Skeletal muscle tissue (tissue), 4 donors: ENCODE data around the gene ASCL3. TPM values are rescaled to one million over a fixed set of nuclear protein-coding genes. Genes with fewer than 3 reads are reported as not detected.
"Not testable (repeated sequence)": the region's sequence is repeated elsewhere in the genome, so short reads cannot be mapped to it uniquely, and the experiment has no call there.

Source experiments
- H3K27ac ChIP-seq: one replicate; pipeline ENCODE4 v1.7.0; 2013; ENCODE audit warnings: mild to moderate bottlenecking, low read depth, low read length, inconsistent platforms
- H3K27me3 ChIP-seq, 3 donors: one replicate each; pipeline ENCODE4 v1.7.0; 2013; ENCODE audit warnings: low read length in 3 of 3; ENCODE audit not compliant: control insufficient read depth in 3 of 3, insufficient read depth in 3 of 3
- H3K36me3 ChIP-seq, 3 donors: one replicate each; pipeline ENCODE4 v1.7.0; 2013; ENCODE audit warnings: low read length in 3 of 3; ENCODE audit not compliant: control insufficient read depth in 3 of 3, insufficient read depth in 3 of 3
- H3K4me1 ChIP-seq, 3 donors: one replicate each; pipeline ENCODE4 v1.7.0; 2013; ENCODE audit warnings: low read length in 3 of 3, mild to moderate bottlenecking in 3 of 3; ENCODE audit not compliant: control insufficient read depth in 3 of 3, insufficient read depth in 3 of 3
- H3K4me3 ChIP-seq, 3 donors: one replicate each; pipeline ENCODE4 v1.7.0; 2013; ENCODE audit warnings: low read length in 3 of 3
- H3K9ac ChIP-seq, 3 donors: one replicate each; pipeline ENCODE4 v1.7.0; 2013; ENCODE audit warnings: low read length in 3 of 3, mild to moderate bottlenecking in 3 of 3, moderate library complexity in 2 of 3, low read depth in 1 of 3
- H3K9me3 ChIP-seq, 3 donors: one replicate each; pipeline ENCODE4 v1.7.0; 2013; ENCODE audit warnings: low read length in 3 of 3; ENCODE audit not compliant: control insufficient read depth in 3 of 3
- total RNA-seq: library from RNA; depleted of rRNA; stranded (reverse); fragments of >200 nt; gene quantifications from one replicate; pipeline ENCODE4 v1.2.3, GENCODE V29; 2014
- donor health status: Osteomylitis.

ASCL3 gene
- total RNA-seq, 1 donor from 2014 or later, result not detected

GRCh38 chr11:8948886-8949285 lies 6.1 kb upstream of the ASCL3 start:
- H3K4me1 ChIP-seq, result no peaks in the 10 kb centered on the region
- H3K4me3 ChIP-seq, result no peak overlapping the region
- no peak overlapping the region for H3K9ac ChIP-seq
- H3K9me3 ChIP-seq, result no peaks in the 10 kb centered on the region
- no peak overlapping the region for H3K27ac ChIP-seq
- H3K36me3 ChIP-seq, result peaks cover 17 to 48% (median 43%) of the 10 kb centered on the region in 3 donors
- H3K27me3 ChIP-seq, result no peaks in the 10 kb centered on the region

GRCh38 chr11:8947230-8947943 lies 4.6 kb upstream of the ASCL3 start:
- no peaks in the 10 kb centered on the region for H3K9me3 ChIP-seq
- H3K4me1 ChIP-seq, result no peaks in the 10 kb centered on the region
- H3K4me3 ChIP-seq, result no peak overlapping the region
- H3K9ac ChIP-seq, result no peak overlapping the region
- no peak overlapping the region for H3K27ac ChIP-seq
- H3K36me3 ChIP-seq, result peaks cover 14 to 35% (median 30%) of the 10 kb centered on the region in 3 donors
- no peaks in the 10 kb centered on the region for H3K27me3 ChIP-seq

GRCh38 chr11:8941341-8942103 lies 1.3 kb downstream of the ASCL3 start:
- Histone ChIP-seq H3K4me1 (no peaks in the 10 kb centered on the region), H3K27me3 (no peaks in the 10 kb centered on the region), H3K36me3 (no peaks in the 10 kb centered on the region), H3K4me3 (no peak overlapping the region), H3K27ac (no peak overlapping the region), H3K9me3 (no peaks in the 10 kb centered on the region), H3K9ac (no peak overlapping the region)

- no peaks in the 10 kb centered on the region for H3K9me3 ChIP-seq
- no peaks in the 10 kb centered on the region for H3K36me3 ChIP-seq
- H3K4me3 ChIP-seq, result no peak overlapping the region
- H3K9ac ChIP-seq, result no peak overlapping the region
- H3K4me1 ChIP-seq, result no peaks in the 10 kb centered on the region
- no peak overlapping the region for H3K27ac ChIP-seq
- no peaks in the 10 kb centered on the region for H3K27me3 ChIP-seq
These were observed 5.2 kb downstream of the ASCL3 start for GRCh38 chr11:8937659-8938058.

- Histone ChIP-seq H3K4me3 (no peak overlapping the region), H3K9ac (no peak overlapping the region), H3K36me3 (no peaks in the 10 kb centered on the region), H3K4me1 (no peaks in the 10 kb centered on the region), H3K27ac (no peak overlapping the region), H3K27me3 (no peaks in the 10 kb centered on the region), H3K9me3 (no peaks in the 10 kb centered on the region)
These were observed 5.7 kb downstream of the ASCL3 start for GRCh38 chr11:8937159-8937558.

GRCh38 chr11:8935789-8936188 lies 7.0 kb downstream of the ASCL3 start:
- not testable (repeated sequence) for H3K27ac ChIP-seq, H3K4me1 ChIP-seq, H3K36me3 ChIP-seq, H3K4me3 ChIP-seq, H3K27me3 ChIP-seq, H3K9ac ChIP-seq, H3K9me3 ChIP-seq

GRCh38 chr11:8934742-8935488 lies 7.9 kb downstream of the ASCL3 start:
- no peak overlapping the region for H3K9ac ChIP-seq
- no peak overlapping the region for H3K27ac ChIP-seq
- no peaks in the 10 kb centered on the region for H3K36me3 ChIP-seq
- H3K4me1 ChIP-seq, result no peaks in the 10 kb centered on the region
- no peak overlapping the region for H3K4me3 ChIP-seq
- H3K27me3 ChIP-seq, result no peaks in the 10 kb centered on the region
- H3K9me3 ChIP-seq, result no peaks in the 10 kb centered on the region

- Histone ChIP-seq H3K4me1 (no peaks in the 10 kb centered on the region), H3K9ac (no peak overlapping the region), H3K36me3 (no peaks in the 10 kb centered on the region), H3K4me3 (no peak overlapping the region), H3K9me3 (no peaks in the 10 kb centered on the region), H3K27me3 (no peaks in the 10 kb centered on the region), H3K27ac (no peak overlapping the region)
These were observed 8.9 kb downstream of the ASCL3 start for GRCh38 chr11:8933931-8934330.

GRCh38 chr11:8932564-8933180 lies 10.1 kb downstream of the ASCL3 start, which contains the start of gene C11orf16:
Gene C11orf16 (minus strand): TSS chr11:8932947. CDS start chr11:8932308, 639 bp downstream.
- Histone ChIP-seq H3K4me3 (no peak within 1 kb of the TSS), H3K27me3 (no peaks in the 10 kb centered on the region), H3K4me1 (no peaks in the 10 kb centered on the region), H3K9me3 (no peaks in the 10 kb centered on the region), H3K36me3 (no peaks in the 10 kb centered on the region), H3K9ac (no peak within 1 kb of the TSS), H3K27ac (no peak within 1 kb of the TSS)
